A172 (cell line): Measurements from ENCODE around the gene RWDD4. TPM values are rescaled to one million over a fixed set of nuclear protein-coding genes. Genes with fewer than 3 reads are reported as not detected.

Experiments used
- DNase-seq: peaks from one replicate; pipeline ENCODE4 v3.0.0-alpha.2; 2015; ENCODE audit warnings: low spot score
- total RNA-seq: library from RNA; depleted of rRNA; stranded (reverse); fragments of >200 nt; shearing (Covaris generic); gene quantifications from 2 replicates; pipeline ENCODE4 v1.2.3, GENCODE V29; 2014; rRNA removed

The RWDD4 gene
- total RNA-seq, 1 experiment from 2014 or later, result 58.6 TPM

GRCh38 chr4:183600189-183600685 is 58.7 kb downstream of the RWDD4 start:
- no peak for DNase-seq

- DNase-seq, result no peak
These were observed 59.3 kb downstream of the RWDD4 start for GRCh38 chr4:183599690-183600089.

GRCh38 chr4:183599284-183599683 is 59.7 kb downstream of the RWDD4 start:
- no peak for DNase-seq

GRCh38 chr4:183596067-183596757 is 62.8 kb downstream of the RWDD4 start:
- no peak for DNase-seq

GRCh38 chr4:183594823-183595222 is 64.2 kb downstream of the RWDD4 start:
- no peak for DNase-seq

GRCh38 chr4:183591301-183591700 is 67.7 kb downstream of the RWDD4 start:
- peak; percentile 8 for DNase-seq

Other genes with a start within 250 kb of the RWDD4 start
- 23.3 and 25.5 TPM in 2 replicates for gene CDKN2AIP, start 214.5 kb downstream of the RWDD4 start, total RNA-seq
- gene ING2, start 154.1 kb downstream of the RWDD4 start, total RNA-seq, result 16.0 and 16.8 TPM in 2 replicates
- gene TRAPPC11, start 108 bp upstream of the RWDD4 start, total RNA-seq, result 28.3 and 29.5 TPM in 2 replicates
- gene STOX2, start 246.1 kb upstream of the RWDD4 start, total RNA-seq, result 2.3 and 3.4 TPM in 2 replicates